ENCODE measurements around the gene DNAJC18. TPM values are rescaled to one million over a fixed set of nuclear protein-coding genes. Genes with fewer than 3 reads are reported as not detected.

Gene DNAJC18
- polyA plus RNA-seq, 2 donors = 2.2 to 2.4 TPM

GRCh38 chr5:139378101-139378825, 61.1 kb downstream of the DNAJC18 start:
- Histone ChIP-seq H3K4me1 (ENCODE audit: control insufficient read depth in 2 of 2, insufficient read depth in 2 of 2, low read length in 1 of 2) (peaks cover 0 to 11% of the 10 kb centered on the region in 2 donors), H3K4me3 (ENCODE audit: low read depth in 1 of 2, low read length in 2 of 2) (no peak overlapping the region), H3K27ac (ENCODE audit: low read depth in 2 of 2, low read length in 1 of 2) (no peak overlapping the region), H3K9me3 (ENCODE audit: control insufficient read depth in 2 of 2, insufficient read depth in 1 of 2, low read depth in 1 of 2, low read length in 1 of 2) (no peaks in the 10 kb centered on the region), H3K27me3 (ENCODE audit: control insufficient read depth in 1 of 2, insufficient read depth in 2 of 2, low read length in 2 of 2) (no peaks in the 10 kb centered on the region), H3K36me3 (ENCODE audit: control insufficient read depth in 2 of 2, insufficient read depth in 2 of 2, low read length in 1 of 2) (peaks cover 0 to 4% of the 10 kb centered on the region in 2 donors)
- WGBS, 2 donors = 68 to 71% methylated on average over 43 to 47 of the region's 47 CpGs

DNA sequence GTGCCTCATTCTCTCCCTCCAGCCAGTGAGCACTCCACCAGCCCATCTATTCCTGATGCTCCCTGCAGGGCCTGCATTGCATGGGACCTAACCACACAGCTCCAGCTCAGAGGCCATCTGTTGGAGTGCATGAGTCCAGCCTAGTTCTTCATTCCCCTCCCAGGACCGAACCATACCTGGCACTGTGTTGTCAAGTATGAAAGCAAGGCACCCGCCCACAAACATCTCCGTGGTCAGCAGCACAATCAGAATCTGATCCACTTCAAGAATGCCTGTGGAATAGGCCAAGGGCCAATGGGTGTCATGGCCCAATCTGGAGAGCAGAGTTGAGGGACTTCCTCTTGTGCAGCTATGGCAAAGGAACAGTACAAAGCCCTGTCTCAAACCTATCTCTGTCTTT, 62.1 kb downstream of the DNAJC18 start:
- no peaks in the 10 kb centered on the region for H3K27me3 ChIP-seq (ENCODE audit: control insufficient read depth in 1 of 2, insufficient read depth in 2 of 2, low read length in 2 of 2)
- 85 to 86% methylated on average over 3 of the region's 3 CpGs for WGBS, 2 donors
- no peak overlapping the region for H3K4me3 ChIP-seq (ENCODE audit: low read depth in 1 of 2, low read length in 2 of 2)
- no peaks in the 10 kb centered on the region for H3K9me3 ChIP-seq (ENCODE audit: control insufficient read depth in 2 of 2, insufficient read depth in 1 of 2, low read depth in 1 of 2, low read length in 1 of 2)
- H3K4me1 ChIP-seq (ENCODE audit: control insufficient read depth in 2 of 2, insufficient read depth in 2 of 2, low read length in 1 of 2) = peaks cover 0 to 11% of the 10 kb centered on the region in 2 donors
- peaks cover 0 to 4% of the 10 kb centered on the region in 2 donors for H3K36me3 ChIP-seq (ENCODE audit: control insufficient read depth in 2 of 2, insufficient read depth in 2 of 2, low read length in 1 of 2)
- H3K27ac ChIP-seq (ENCODE audit: low read depth in 2 of 2, low read length in 1 of 2) = no peak overlapping the region

DNA sequence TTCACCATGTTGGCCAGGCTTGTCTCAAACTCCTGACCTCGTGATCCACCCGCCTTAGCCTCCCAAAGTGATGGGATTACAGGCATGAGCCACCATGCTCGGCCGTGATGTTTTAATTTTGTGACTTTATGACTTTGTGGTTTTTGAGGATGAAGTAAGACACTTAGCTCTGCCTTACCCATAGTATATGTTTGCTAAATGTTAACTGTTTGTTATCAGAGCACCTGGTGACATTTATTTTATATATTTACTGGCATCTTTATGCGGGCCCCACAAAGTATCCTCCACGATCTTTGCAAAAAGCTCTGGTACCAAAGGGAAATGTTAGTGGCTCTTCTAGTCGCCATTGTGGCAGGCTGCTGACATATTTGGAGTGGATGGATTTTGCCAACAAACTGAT, 63.0 kb downstream of the DNAJC18 start:
- no peak overlapping the region for H3K4me3 ChIP-seq (ENCODE audit: low read depth in 1 of 2, low read length in 2 of 2)
- H3K4me1 ChIP-seq (ENCODE audit: control insufficient read depth in 2 of 2, insufficient read depth in 2 of 2, low read length in 1 of 2) = peaks cover 0 to 8% of the 10 kb centered on the region in 2 donors
- H3K36me3 ChIP-seq (ENCODE audit: control insufficient read depth in 2 of 2, insufficient read depth in 2 of 2, low read length in 1 of 2) = peaks cover 3 to 5% of the 10 kb centered on the region in 2 donors
- H3K27me3 ChIP-seq (ENCODE audit: control insufficient read depth in 1 of 2, insufficient read depth in 2 of 2, low read length in 2 of 2) = no peaks in the 10 kb centered on the region
- 93% methylated on average over 7 of the region's 7 CpGs for WGBS, 2 donors
- H3K9me3 ChIP-seq (ENCODE audit: control insufficient read depth in 2 of 2, insufficient read depth in 1 of 2, low read depth in 1 of 2, low read length in 1 of 2) = no peaks in the 10 kb centered on the region
- H3K27ac ChIP-seq (ENCODE audit: low read depth in 2 of 2, low read length in 1 of 2) = no peak overlapping the region

DNA sequence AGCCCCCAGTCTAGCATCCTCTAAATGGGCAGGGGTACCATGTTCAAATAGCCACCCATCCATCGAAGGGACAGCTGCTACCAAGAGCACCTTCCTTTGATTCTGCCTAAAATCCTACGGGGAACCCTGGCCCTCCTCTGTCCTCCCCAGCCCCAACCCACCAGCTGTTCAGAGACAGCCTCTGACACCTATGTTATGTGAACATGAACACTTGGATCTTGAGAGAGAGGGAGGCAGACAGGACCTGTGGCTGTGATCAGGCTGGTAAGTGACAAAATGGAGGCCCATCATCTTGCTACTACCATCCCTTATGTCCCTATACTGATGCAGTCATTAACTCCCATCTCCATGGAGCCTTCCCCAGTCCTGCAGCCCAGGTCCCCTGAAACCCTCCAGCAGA, 64.4 kb downstream of the DNAJC18 start:
- no peak overlapping the region for H3K4me3 ChIP-seq (ENCODE audit: low read depth in 1 of 2, low read length in 2 of 2)
- H3K27me3 ChIP-seq (ENCODE audit: control insufficient read depth in 1 of 2, insufficient read depth in 2 of 2, low read length in 2 of 2) = no peaks in the 10 kb centered on the region
- peaks cover 0 to 8% of the 10 kb centered on the region in 2 donors for H3K4me1 ChIP-seq (ENCODE audit: control insufficient read depth in 2 of 2, insufficient read depth in 2 of 2, low read length in 1 of 2)
- H3K36me3 ChIP-seq (ENCODE audit: control insufficient read depth in 2 of 2, insufficient read depth in 2 of 2, low read length in 1 of 2) = peaks cover 3 to 5% of the 10 kb centered on the region in 2 donors
- H3K9me3 ChIP-seq (ENCODE audit: control insufficient read depth in 2 of 2, insufficient read depth in 1 of 2, low read depth in 1 of 2, low read length in 1 of 2) = no peaks in the 10 kb centered on the region
- no peak overlapping the region for H3K27ac ChIP-seq (ENCODE audit: low read depth in 2 of 2, low read length in 1 of 2)
- 88 to 96% methylated on average over 2 of the region's 2 CpGs for WGBS, 2 donors

DNA sequence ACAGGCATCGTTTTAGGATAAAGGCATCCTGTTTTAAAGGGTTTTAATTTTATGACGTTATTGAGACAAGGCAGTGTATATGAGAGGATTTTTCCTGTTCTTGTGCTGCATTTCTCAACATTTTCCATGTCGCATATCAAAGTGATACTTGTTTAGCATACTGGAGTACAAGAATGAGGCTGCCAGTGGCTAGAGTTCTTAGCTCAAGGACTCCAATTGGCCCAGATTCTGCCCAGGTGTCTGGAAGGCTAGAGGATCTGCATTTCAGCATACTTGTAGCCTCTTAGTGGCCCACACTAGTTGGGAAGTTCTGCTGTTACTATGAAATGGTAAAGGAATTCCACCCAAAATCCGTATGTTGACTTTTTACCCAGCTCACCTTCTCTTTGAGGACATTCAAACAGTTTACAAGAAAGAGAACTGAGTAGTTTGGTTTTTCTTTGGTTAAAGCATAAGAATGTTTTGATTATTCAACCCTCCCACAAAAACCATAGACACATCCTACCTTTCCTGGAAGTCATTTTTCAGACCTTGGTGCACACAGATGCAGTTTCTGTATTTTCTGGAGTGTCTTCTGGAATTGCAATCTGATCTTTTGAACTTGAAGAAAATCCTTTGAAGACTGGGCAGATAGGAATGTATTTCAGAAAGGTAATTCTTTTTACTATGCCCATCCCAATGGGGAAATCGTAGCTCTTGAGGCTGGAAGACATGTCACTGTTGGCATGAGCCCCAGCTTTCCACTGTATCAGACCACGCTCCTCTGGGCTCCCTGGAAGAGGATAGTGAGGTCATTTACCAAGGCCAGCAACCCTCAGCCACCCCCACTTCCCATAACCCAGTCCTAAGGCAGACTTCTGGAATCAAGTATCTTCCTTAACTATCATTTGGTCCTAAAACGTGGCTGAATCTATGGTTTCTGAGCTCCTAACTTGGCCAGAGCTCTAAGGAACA, 67.6 kb downstream of the DNAJC18 start:
- H3K4me1 ChIP-seq (ENCODE audit: control insufficient read depth in 2 of 2, insufficient read depth in 2 of 2, low read length in 1 of 2) = peaks cover 0 to 4% of the 10 kb centered on the region in 2 donors
- H3K27ac ChIP-seq (ENCODE audit: low read depth in 2 of 2, low read length in 1 of 2) = no peak overlapping the region
- no peaks in the 10 kb centered on the region for H3K9me3 ChIP-seq (ENCODE audit: control insufficient read depth in 2 of 2, insufficient read depth in 1 of 2, low read depth in 1 of 2, low read length in 1 of 2)
- WGBS, 2 donors = 82 to 84% methylated on average over 7 of the region's 7 CpGs
- H3K36me3 ChIP-seq (ENCODE audit: control insufficient read depth in 2 of 2, insufficient read depth in 2 of 2, low read length in 1 of 2) = peaks cover 5 to 6% of the 10 kb centered on the region in 2 donors
- H3K4me3 ChIP-seq (ENCODE audit: low read depth in 1 of 2, low read length in 2 of 2) = no peak overlapping the region
- H3K27me3 ChIP-seq (ENCODE audit: control insufficient read depth in 1 of 2, insufficient read depth in 2 of 2, low read length in 2 of 2) = no peaks in the 10 kb centered on the region

- no peaks in the 10 kb centered on the region for H3K27me3 ChIP-seq (ENCODE audit: control insufficient read depth in 1 of 2, insufficient read depth in 2 of 2, low read length in 2 of 2)
- 77 to 81% methylated on average over 1 of the region's 1 CpG for WGBS, 2 donors
- no peaks in the 10 kb centered on the region for H3K9me3 ChIP-seq (ENCODE audit: control insufficient read depth in 2 of 2, insufficient read depth in 1 of 2, low read depth in 1 of 2, low read length in 1 of 2)
- no peak overlapping the region for H3K27ac ChIP-seq (ENCODE audit: low read depth in 2 of 2, low read length in 1 of 2)
- H3K4me1 ChIP-seq (ENCODE audit: control insufficient read depth in 2 of 2, insufficient read depth in 2 of 2, low read length in 1 of 2) = peaks cover 0 to 4% of the 10 kb centered on the region in 2 donors
- H3K36me3 ChIP-seq (ENCODE audit: control insufficient read depth in 2 of 2, insufficient read depth in 2 of 2, low read length in 1 of 2) = peaks cover 6 to 9% of the 10 kb centered on the region in 2 donors
- H3K4me3 ChIP-seq (ENCODE audit: low read depth in 1 of 2, low read length in 2 of 2) = no peak overlapping the region
Observed at GRCh38 chr5:139369181-139369580, 70.1 kb downstream of the DNAJC18 start.

DNA sequence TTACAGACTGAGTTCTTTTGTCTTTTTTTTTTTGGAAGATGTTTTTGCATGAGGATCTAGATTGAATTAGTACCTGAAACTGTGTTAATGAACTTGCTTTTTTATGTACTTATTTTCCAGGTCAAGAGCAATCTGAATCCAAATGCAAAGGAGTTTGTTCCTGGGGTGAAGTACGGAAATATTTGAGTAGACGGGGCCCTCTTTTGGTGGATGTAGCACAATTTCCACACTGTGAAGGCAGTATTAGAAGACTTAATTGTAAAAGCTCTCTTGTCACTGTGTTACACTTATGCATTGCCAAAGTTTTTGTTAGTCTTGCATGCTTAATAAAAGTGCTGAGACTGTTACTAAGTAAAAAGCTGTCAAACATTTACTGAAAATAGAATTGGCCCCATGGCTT, 70.7 kb downstream of the DNAJC18 start:
- H3K27me3 ChIP-seq (ENCODE audit: control insufficient read depth in 1 of 2, insufficient read depth in 2 of 2, low read length in 2 of 2) = no peaks in the 10 kb centered on the region
- peaks cover 0 to 2% of the 10 kb centered on the region in 2 donors for H3K4me1 ChIP-seq (ENCODE audit: control insufficient read depth in 2 of 2, insufficient read depth in 2 of 2, low read length in 1 of 2)
- 75 to 81% methylated on average over 2 of the region's 2 CpGs for WGBS, 2 donors
- H3K4me3 ChIP-seq (ENCODE audit: low read depth in 1 of 2, low read length in 2 of 2) = no peak overlapping the region
- no peaks in the 10 kb centered on the region for H3K9me3 ChIP-seq (ENCODE audit: control insufficient read depth in 2 of 2, insufficient read depth in 1 of 2, low read depth in 1 of 2, low read length in 1 of 2)
- peaks cover 6 to 14% of the 10 kb centered on the region in 2 donors for H3K36me3 ChIP-seq (ENCODE audit: control insufficient read depth in 2 of 2, insufficient read depth in 2 of 2, low read length in 1 of 2)
- H3K27ac ChIP-seq (ENCODE audit: low read depth in 2 of 2, low read length in 1 of 2) = no peak overlapping the region

GRCh38 chr5:139364466-139364865, 74.9 kb downstream of the DNAJC18 start:
- Histone ChIP-seq H3K4me3 (ENCODE audit: low read depth in 1 of 2, low read length in 2 of 2) (no peak overlapping the region), H3K4me1 (ENCODE audit: control insufficient read depth in 2 of 2, insufficient read depth in 2 of 2, low read length in 1 of 2) (no peaks in the 10 kb centered on the region), H3K36me3 (ENCODE audit: control insufficient read depth in 2 of 2, insufficient read depth in 2 of 2, low read length in 1 of 2) (peaks cover 3 to 11% of the 10 kb centered on the region in 2 donors), H3K9me3 (ENCODE audit: control insufficient read depth in 2 of 2, insufficient read depth in 1 of 2, low read depth in 1 of 2, low read length in 1 of 2) (no peaks in the 10 kb centered on the region), H3K27ac (ENCODE audit: low read depth in 2 of 2, low read length in 1 of 2) (no peak overlapping the region), H3K27me3 (ENCODE audit: control insufficient read depth in 1 of 2, insufficient read depth in 2 of 2, low read length in 2 of 2) (no peaks in the 10 kb centered on the region)
- 75 to 94% methylated on average over 2 of the region's 2 CpGs for WGBS, 2 donors

DNA sequence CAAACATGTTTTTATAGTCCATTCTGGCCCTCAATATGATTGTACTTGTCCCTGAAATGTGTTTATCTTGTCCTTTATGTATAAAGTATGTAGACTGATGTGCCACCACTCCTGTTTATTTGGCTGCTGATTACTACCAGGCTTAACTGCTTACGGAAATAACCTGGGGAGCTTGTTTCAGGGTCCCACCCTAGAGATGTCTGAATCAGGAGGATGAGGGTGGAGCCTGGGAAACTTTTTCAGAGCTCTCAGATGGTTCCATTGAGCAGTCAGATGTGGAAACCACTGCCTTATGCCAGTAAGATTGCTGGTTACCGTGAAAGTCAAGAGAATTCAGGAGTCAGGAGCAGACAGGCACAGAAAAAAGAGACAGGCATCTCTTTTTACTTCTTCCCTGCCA, 75.4 kb downstream of the DNAJC18 start:
- WGBS, 2 donors = 50 to 56% methylated on average over 2 of the region's 2 CpGs
- H3K9me3 ChIP-seq (ENCODE audit: control insufficient read depth in 2 of 2, insufficient read depth in 1 of 2, low read depth in 1 of 2, low read length in 1 of 2) = no peaks in the 10 kb centered on the region
- no peak overlapping the region for H3K27ac ChIP-seq (ENCODE audit: low read depth in 2 of 2, low read length in 1 of 2)
- no peaks in the 10 kb centered on the region for H3K4me1 ChIP-seq (ENCODE audit: control insufficient read depth in 2 of 2, insufficient read depth in 2 of 2, low read length in 1 of 2)
- H3K27me3 ChIP-seq (ENCODE audit: control insufficient read depth in 1 of 2, insufficient read depth in 2 of 2, low read length in 2 of 2) = no peaks in the 10 kb centered on the region
- H3K4me3 ChIP-seq (ENCODE audit: low read depth in 1 of 2, low read length in 2 of 2) = no peak overlapping the region
- peaks cover 3 to 11% of the 10 kb centered on the region in 2 donors for H3K36me3 ChIP-seq (ENCODE audit: control insufficient read depth in 2 of 2, insufficient read depth in 2 of 2, low read length in 1 of 2)

Measured in esophagus (tissue), 2 donors.